ENCODE data around the gene WNT7B.

Gene WNT7B

GRCh38 chr22:45904236-45904635, 72.7 kb downstream of the WNT7B start:
- H3K27ac ChIP-seq: no peak overlapping the region
- DNase-seq (ENCODE audit: low spot score): no peak
- H3K4me3 ChIP-seq: no peak overlapping the region
- TF ChIP-seq CTCF (IDR thresholded peaks at IDR 0.05): no peak

- DNase-seq (ENCODE audit: low spot score): no peak
- no peak for TF ChIP-seq CTCF (IDR thresholded peaks at IDR 0.05)
- Histone ChIP-seq H3K4me3 (peak overlapping the region; percentile 51), H3K27ac (no peak overlapping the region)
Observed at GRCh38 chr22:45903355-45904135, 73.4 kb downstream of the WNT7B start.

- no peak overlapping the region for H3K27ac ChIP-seq
- no peak for DNase-seq (ENCODE audit: low spot score)
- TF ChIP-seq CTCF (IDR thresholded peaks at IDR 0.05): no peak
- H3K4me3 ChIP-seq: no peak overlapping the region
Observed at GRCh38 chr22:45897736-45898135, 79.2 kb downstream of the WNT7B start.

- H3K27ac ChIP-seq: no peak overlapping the region
- no peak overlapping the region for H3K4me3 ChIP-seq
- DNase-seq (ENCODE audit: low spot score): no peak
- TF ChIP-seq CTCF (IDR thresholded peaks at IDR 0.05): no peak
Observed at GRCh38 chr22:45896964-45897538, 79.9 kb downstream of the WNT7B start.

- no peak for DNase-seq (ENCODE audit: low spot score)
- no peak for TF ChIP-seq CTCF (IDR thresholded peaks at IDR 0.05)
- no peak overlapping the region for H3K27ac ChIP-seq
- H3K4me3 ChIP-seq: no peak overlapping the region
Observed at GRCh38 chr22:45896153-45896951, 80.6 kb downstream of the WNT7B start.

- Histone ChIP-seq H3K27ac (no peak overlapping the region), H3K4me3 (no peak overlapping the region)
- no peak for DNase-seq (ENCODE audit: low spot score)
- TF ChIP-seq CTCF (IDR thresholded peaks at IDR 0.05): no peak
Observed at GRCh38 chr22:45895436-45896152, 81.4 kb downstream of the WNT7B start.

Measured in coronary artery (tissue), 2 donors.